ENCODE results near the gene CC2D1A.

Gene CC2D1A

DNA sequence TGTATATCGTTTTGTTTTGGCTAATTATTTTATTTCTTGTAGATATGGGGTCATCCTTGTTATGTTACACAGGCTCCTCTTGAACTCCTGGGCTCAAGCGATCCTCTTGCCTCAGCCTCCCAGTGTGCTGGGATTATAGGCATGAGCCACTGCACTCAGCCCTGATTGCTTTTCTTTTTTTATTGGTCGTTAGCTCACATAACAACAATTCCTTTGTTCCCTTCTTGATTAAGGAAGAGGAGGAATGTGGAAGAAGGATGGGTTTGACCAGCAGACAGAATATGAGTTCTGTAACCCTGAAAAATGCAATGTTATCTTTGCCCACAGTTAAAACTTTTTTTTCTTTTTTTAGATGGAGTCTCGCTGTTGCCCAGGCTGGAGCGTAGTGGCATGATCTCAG, 11.4 kb upstream of the CC2D1A start:
- Histone ChIP-seq H2AFZ (ENCODE audit: low read length) (no peak overlapping the region), H3K4me2 (ENCODE audit: low read depth, low read length) (no peak overlapping the region), H3K9me2 (replicated peaks; ENCODE audit: insufficient read depth, low read length) (no peaks in the 10 kb centered on the region), H3K27ac (ENCODE audit: low read length) (no peak overlapping the region), H3K27me3 (replicated peaks; ENCODE audit: insufficient read depth, low read length) (no peaks in the 10 kb centered on the region), H4K20me1 (ENCODE audit: insufficient read depth, low read length) (no peaks in the 10 kb centered on the region), H3K4me3 (ENCODE audit: low read length) (no peak overlapping the region), H3K9ac (ENCODE audit: low read length) (no peak overlapping the region), H3F3A (ENCODE audit: insufficient read depth, low read length) (no peaks in the 10 kb centered on the region), H3K9me3 (replicated peaks; ENCODE audit: insufficient read depth, low read length) (no peaks in the 10 kb centered on the region), H3K36me3 (replicated peaks; ENCODE audit: insufficient read depth, low read length) (no peaks in the 10 kb centered on the region), H3K4me1 (ENCODE audit: low read length) (no peaks in the 10 kb centered on the region), H3K79me2 (ENCODE audit: low read length) (no peaks in the 10 kb centered on the region)
- TF ChIP-seq EZH2phosphoT487 (IDR thresholded peaks at IDR 0.05; ENCODE audit: low read length) (no peak), EZH2 (optimal IDR thresholded peaks at IDR 0.05; ENCODE audit: low read depth, low read length) (no peak)
- TF ChIP-seq, protein P1, sequence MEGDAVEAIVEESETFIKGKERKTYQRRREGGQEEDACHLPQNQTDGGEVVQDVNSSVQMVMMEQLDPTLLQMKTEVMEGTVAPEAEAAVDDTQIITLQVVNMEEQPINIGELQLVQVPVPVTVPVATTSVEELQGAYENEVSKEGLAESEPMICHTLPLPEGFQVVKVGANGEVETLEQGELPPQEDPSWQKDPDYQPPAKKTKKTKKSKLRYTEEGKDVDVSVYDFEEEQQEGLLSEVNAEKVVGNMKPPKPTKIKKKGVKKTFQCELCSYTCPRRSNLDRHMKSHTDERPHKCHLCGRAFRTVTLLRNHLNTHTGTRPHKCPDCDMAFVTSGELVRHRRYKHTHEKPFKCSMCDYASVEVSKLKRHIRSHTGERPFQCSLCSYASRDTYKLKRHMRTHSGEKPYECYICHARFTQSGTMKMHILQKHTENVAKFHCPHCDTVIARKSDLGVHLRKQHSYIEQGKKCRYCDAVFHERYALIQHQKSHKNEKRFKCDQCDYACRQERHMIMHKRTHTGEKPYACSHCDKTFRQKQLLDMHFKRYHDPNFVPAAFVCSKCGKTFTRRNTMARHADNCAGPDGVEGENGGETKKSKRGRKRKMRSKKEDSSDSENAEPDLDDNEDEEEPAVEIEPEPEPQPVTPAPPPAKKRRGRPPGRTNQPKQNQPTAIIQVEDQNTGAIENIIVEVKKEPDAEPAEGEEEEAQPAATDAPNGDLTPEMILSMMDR (IDR thresholded peaks at IDR 0.05; ENCODE audit: low read length): no peak
- DNase-seq: no peak

DNA sequence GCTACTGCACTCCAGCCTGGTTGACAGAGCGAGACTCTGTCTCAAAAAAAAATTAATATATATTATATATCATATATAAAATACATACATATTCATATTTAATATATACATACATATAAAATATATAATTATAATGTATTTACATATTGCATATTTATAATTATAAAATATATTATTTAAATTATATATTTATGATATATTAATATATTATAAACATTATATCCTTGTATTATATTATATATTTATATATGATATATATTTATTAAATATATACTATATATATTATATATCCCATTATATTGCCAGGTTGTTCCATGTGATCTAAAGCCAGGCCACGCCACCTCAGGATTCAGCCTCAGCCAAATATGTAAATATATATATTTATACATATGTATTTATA, 9.8 kb upstream of the CC2D1A start:
- no peaks in the 10 kb centered on the region for H3K9me2 ChIP-seq (replicated peaks; ENCODE audit: insufficient read depth, low read length)
- H4K20me1 ChIP-seq (ENCODE audit: insufficient read depth, low read length): no peaks in the 10 kb centered on the region
- no peak overlapping the region for H3K4me2 ChIP-seq (ENCODE audit: low read depth, low read length)
- H2AFZ ChIP-seq (ENCODE audit: low read length): no peak overlapping the region
- DNase-seq: no peak
- H3F3A ChIP-seq (ENCODE audit: insufficient read depth, low read length): no peaks in the 10 kb centered on the region
- H3K4me1 ChIP-seq (ENCODE audit: low read length): no peaks in the 10 kb centered on the region
- H3K36me3 ChIP-seq (replicated peaks; ENCODE audit: insufficient read depth, low read length): no peaks in the 10 kb centered on the region
- no peak overlapping the region for H3K27ac ChIP-seq (ENCODE audit: low read length)
- H3K4me3 ChIP-seq (ENCODE audit: low read length): no peak overlapping the region
- TF ChIP-seq, protein P1 (IDR thresholded peaks at IDR 0.05; ENCODE audit: low read length): no peak
- TF ChIP-seq EZH2phosphoT487 (IDR thresholded peaks at IDR 0.05; ENCODE audit: low read length): no peak
- no peak for TF ChIP-seq EZH2 (optimal IDR thresholded peaks at IDR 0.05; ENCODE audit: low read depth, low read length)
- no peaks in the 10 kb centered on the region for H3K9me3 ChIP-seq (replicated peaks; ENCODE audit: insufficient read depth, low read length)
- H3K79me2 ChIP-seq (ENCODE audit: low read length): no peaks in the 10 kb centered on the region
- no peak overlapping the region for H3K9ac ChIP-seq (ENCODE audit: low read length)
- H3K27me3 ChIP-seq (replicated peaks; ENCODE audit: insufficient read depth, low read length): no peaks in the 10 kb centered on the region

DNA sequence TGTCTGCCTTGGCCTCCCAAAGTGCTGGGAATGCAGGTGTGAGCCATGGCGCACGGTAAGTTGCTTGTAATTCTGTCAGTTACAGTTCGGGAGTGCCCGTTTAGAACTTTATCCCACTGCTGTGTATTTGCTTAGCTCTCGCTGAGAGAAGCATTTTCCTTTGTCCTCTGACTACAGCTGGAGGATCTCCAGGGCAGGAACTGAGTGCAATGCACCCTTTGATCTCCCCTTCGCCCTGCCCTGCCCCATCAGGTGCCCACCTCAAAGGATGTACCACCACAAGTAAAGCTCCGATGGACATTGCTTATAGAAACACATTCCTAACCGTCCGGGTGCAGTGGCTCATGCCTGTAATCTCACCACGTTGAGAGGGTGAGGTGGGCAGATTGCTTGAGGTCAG, 6.6 kb upstream of the CC2D1A start:
- H3K9me3 ChIP-seq (replicated peaks; ENCODE audit: insufficient read depth, low read length): no peaks in the 10 kb centered on the region
- TF ChIP-seq EZH2 (optimal IDR thresholded peaks at IDR 0.05; ENCODE audit: low read depth, low read length) (no peak), EZH2phosphoT487 (IDR thresholded peaks at IDR 0.05; ENCODE audit: low read length) (no peak)
- TF ChIP-seq, protein P1 (IDR thresholded peaks at IDR 0.05; ENCODE audit: low read length): no peak
- H3K27ac ChIP-seq (ENCODE audit: low read length): no peak overlapping the region
- H3K4me1 ChIP-seq (ENCODE audit: low read length): no peaks in the 10 kb centered on the region
- H3K4me2 ChIP-seq (ENCODE audit: low read depth, low read length): no peak overlapping the region
- H4K20me1 ChIP-seq (ENCODE audit: insufficient read depth, low read length): no peaks in the 10 kb centered on the region
- DNase-seq: no peak
- H3K27me3 ChIP-seq (replicated peaks; ENCODE audit: insufficient read depth, low read length): no peaks in the 10 kb centered on the region
- H3K79me2 ChIP-seq (ENCODE audit: low read length): no peaks in the 10 kb centered on the region
- no peak overlapping the region for H3K9ac ChIP-seq (ENCODE audit: low read length)
- no peak overlapping the region for H2AFZ ChIP-seq (ENCODE audit: low read length)
- no peak overlapping the region for H3K4me3 ChIP-seq (ENCODE audit: low read length)
- no peaks in the 10 kb centered on the region for H3K36me3 ChIP-seq (replicated peaks; ENCODE audit: insufficient read depth, low read length)
- H3K9me2 ChIP-seq (replicated peaks; ENCODE audit: insufficient read depth, low read length): no peaks in the 10 kb centered on the region
- no peaks in the 10 kb centered on the region for H3F3A ChIP-seq (ENCODE audit: insufficient read depth, low read length)

Measured in MM.1S (cell line).